ENCODE measurements around the gene RPL26. TPM values are rescaled to one million over a fixed set of nuclear protein-coding genes. Genes with fewer than 3 reads are reported as not detected.
A peak's percentile ranks its signal among the peaks of the same experiment; 100 is the strongest.
"Not testable (repeated sequence)": the region's sequence is repeated elsewhere in the genome, so short reads cannot be mapped to it uniquely, and the experiment has no call there.

Gene RPL26
- total RNA-seq, 1 donor: 6,665 TPM

GRCh38 chr17:8377422-8377821, 5.6 kb downstream of the RPL26 start:
- no peak overlapping the region for H3K4me3 ChIP-seq (ENCODE audit: low read depth, low read length)
- TF ChIP-seq CTCF (IDR thresholded peaks at IDR 0.05; ENCODE audit: insufficient read depth, low read length): no peak
- no peak for DNase-seq (ENCODE audit: low read depth)

GRCh38 chr17:8376271-8377067, 6.5 kb downstream of the RPL26 start, which contains the start of gene KRABD2:
KRABD2 (minus strand) TSS chr17:8376704.
- peak; percentile 76 for DNase-seq (ENCODE audit: low read depth)
- peak within 1 kb of the TSS; percentile 73 for H3K4me3 ChIP-seq (ENCODE audit: low read depth, low read length)
- TF ChIP-seq CTCF (IDR thresholded peaks at IDR 0.05; ENCODE audit: insufficient read depth, low read length): peak; percentile 63

- DNase-seq (ENCODE audit: low read depth): peak; percentile 21
- H3K4me3 ChIP-seq (ENCODE audit: low read depth, low read length): peak overlapping the region; percentile 73
- TF ChIP-seq CTCF (IDR thresholded peaks at IDR 0.05; ENCODE audit: insufficient read depth, low read length): no peak
Observed at GRCh38 chr17:8375738-8376259, 7.2 kb downstream of the RPL26 start.

GRCh38 chr17:8373856-8374255, 9.1 kb downstream of the RPL26 start:
- DNase-seq (ENCODE audit: low read depth); H3K4me3 ChIP-seq (ENCODE audit: low read depth, low read length): not testable (repeated sequence)

- no peak overlapping the region for H3K4me3 ChIP-seq (ENCODE audit: low read depth, low read length)
- no peak for TF ChIP-seq CTCF (IDR thresholded peaks at IDR 0.05; ENCODE audit: insufficient read depth, low read length)
- DNase-seq (ENCODE audit: low read depth): no peak
Observed at GRCh38 chr17:8372422-8372821, 10.6 kb downstream of the RPL26 start.

GRCh38 chr17:8371786-8372185, 11.2 kb downstream of the RPL26 start:
- no peak for TF ChIP-seq CTCF (IDR thresholded peaks at IDR 0.05; ENCODE audit: insufficient read depth, low read length)
- no peak for DNase-seq (ENCODE audit: low read depth)
- no peak overlapping the region for H3K4me3 ChIP-seq (ENCODE audit: low read depth, low read length)

- no peak overlapping the region for H3K4me3 ChIP-seq (ENCODE audit: low read depth, low read length)
- TF ChIP-seq CTCF (IDR thresholded peaks at IDR 0.05; ENCODE audit: insufficient read depth, low read length): no peak
Observed at GRCh38 chr17:8369944-8370343, 13.0 kb downstream of the RPL26 start.

More at GRCh38 chr17:8369944-8370343, 13.0 kb downstream of the RPL26 start:
- no peak for DNase-seq (ENCODE audit: low read depth)

Data from fibroblast of the aortic adventitia (primary cell).